GM19324 (cell line): ENCODE results near the gene ADD1.
"Not testable (repeated sequence)": the region's sequence is repeated elsewhere in the genome, so short reads cannot be mapped to it uniquely, and the experiment has no call there.

Source experiments
- ATAC-seq: cut with Tn5 transposase; IDR thresholded peaks from one replicate; pipeline ENCODE4 v1.9.1; 2021; ENCODE audit warnings: mild to moderate bottlenecking, moderate library complexity; ENCODE audit not compliant: unreplicated experiment, low FRiP score

ADD1 gene

DNA sequence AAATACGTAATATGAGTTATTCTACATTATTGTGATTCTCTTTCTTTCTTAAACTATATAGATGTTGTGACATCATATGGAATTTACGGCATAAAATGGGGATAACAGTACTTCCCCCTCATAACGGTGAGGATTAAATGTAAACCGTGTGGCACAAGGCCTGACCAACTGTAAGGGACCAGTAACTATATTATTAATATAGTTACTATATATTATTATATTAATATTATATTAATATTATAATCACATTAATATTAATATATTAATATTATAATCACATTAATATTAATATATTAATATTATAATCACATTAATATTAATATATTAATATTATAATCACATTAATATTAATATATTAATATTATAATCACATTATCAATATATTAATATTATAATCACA lies 116.8 kb downstream of the ADD1 start:
- ATAC-seq, result not testable (repeated sequence)

GRCh38 chr4:2961421-2961810 lies 117.8 kb downstream of the ADD1 start:
- no peak for ATAC-seq

DNA sequence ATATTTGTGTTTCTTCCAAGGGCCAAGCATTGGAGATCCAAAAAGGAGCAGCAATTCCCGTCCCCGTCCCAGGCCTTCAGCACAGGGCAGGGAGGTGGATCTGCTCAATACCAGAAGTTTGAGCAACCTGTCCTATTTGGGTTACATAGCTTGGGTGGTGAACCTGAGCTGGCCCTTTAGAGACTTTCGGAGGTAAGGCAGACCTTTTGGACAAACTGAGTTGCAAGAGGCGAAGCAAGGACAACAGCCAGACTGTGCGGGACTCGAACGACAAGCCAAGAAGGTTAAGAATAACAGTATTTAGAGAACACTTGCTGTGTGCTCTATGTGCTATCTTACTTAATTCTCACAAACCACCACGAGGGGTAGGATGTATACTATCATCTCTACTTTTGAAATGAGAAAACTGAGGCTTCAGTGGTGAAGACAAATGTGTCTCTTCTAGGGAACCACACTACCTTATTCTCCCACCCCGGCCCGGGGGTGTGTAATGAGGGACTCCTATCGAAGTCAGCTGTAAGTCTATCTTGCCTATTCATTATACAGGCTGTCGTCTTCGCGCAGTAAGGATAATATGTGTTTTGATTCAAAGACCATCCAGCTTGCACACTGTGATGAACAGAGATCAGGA lies 118.3 kb downstream of the ADD1 start:
- no peak for ATAC-seq

GRCh38 chr4:2962614-2963174 lies 119.0 kb downstream of the ADD1 start:
- ATAC-seq, result peak; percentile 29

- ATAC-seq, result peak; percentile 91
These were observed 119.7 kb downstream of the ADD1 start, which contains the start of the genes GRK4 and NOP14 for GRCh38 chr4:2963175-2963965. Gene GRK4, plus strand, starts transcription at chr4:2963571. Its CDS starts 500 bp downstream, at chr4:2964071. Gene NOP14, minus strand, starts transcription at chr4:2963406. Its CDS starts 87 bp downstream, at chr4:2963319.

GRCh38 chr4:2963966-2964471 lies 120.4 kb downstream of the ADD1 start:
- ATAC-seq, result no peak

DNA sequence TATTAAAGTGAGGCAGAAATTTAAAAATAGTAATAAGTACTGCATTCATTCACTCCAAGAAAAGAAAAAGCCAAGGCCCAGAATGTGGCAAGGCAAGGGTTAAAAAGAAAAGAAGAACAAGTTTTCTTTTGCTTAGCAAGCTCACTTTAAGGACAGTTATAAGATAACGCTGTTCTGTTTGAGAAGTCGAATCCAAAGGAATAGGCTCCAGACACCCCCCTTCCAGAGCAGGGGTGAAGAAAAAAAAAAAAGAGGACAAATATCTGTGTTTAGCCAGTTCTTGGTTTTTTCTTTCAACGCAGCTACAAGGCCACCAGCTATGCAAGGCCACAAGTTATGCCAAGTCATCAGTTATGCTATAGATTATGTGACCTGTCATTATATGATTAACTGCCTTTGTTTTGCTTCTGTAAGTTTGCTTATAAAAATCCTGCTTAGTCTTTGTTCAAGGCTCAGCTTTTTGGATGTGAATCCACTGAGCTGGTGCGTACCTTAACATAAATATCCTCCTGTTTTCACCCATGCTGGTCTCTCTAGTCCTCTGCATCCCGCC lies 121.1 kb downstream of the ADD1 start:
- no peak for ATAC-seq

GRCh38 chr4:2965262-2965661 lies 121.6 kb downstream of the ADD1 start:
- no peak for ATAC-seq

DNA sequence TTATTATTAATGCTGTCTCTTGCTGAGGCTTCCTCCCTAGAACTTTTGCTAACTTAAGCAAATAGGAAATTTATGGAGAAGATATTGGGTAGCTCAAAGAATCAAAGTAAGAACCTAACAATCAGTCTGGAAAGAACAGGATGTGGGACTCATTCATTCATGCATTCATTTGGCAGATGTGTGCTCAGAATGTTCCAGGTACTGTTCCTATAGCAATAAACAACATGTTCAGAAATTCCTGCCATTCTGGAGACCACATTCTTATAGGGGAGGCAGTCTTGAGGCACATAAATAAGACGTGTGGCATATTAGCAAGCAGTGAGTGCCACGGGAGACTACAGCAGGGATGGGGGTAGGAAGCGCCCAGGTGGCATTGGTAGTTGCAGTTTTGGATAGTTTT lies 124.7 kb downstream of the ADD1 start:
- ATAC-seq, result no peak

DNA sequence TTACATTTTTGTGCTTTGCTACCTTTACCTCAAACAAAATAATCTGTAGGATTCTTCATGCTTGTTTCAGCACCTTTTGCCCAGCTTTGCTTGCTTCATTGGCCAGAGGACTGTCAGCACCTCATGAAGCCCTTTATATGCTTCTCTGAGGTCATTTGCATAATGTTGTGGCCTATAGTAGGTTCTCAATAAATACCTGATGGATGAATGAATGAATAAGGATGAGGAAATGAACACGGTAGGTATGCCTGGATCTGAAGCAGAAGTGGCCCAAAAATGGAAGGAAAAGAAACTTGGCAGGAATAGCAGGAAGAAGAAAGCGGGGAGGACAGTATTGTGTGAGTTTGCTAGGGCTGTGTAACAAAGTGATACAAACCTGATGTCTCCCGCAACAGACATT lies 127.6 kb downstream of the ADD1 start:
- ATAC-seq, result no peak

DNA sequence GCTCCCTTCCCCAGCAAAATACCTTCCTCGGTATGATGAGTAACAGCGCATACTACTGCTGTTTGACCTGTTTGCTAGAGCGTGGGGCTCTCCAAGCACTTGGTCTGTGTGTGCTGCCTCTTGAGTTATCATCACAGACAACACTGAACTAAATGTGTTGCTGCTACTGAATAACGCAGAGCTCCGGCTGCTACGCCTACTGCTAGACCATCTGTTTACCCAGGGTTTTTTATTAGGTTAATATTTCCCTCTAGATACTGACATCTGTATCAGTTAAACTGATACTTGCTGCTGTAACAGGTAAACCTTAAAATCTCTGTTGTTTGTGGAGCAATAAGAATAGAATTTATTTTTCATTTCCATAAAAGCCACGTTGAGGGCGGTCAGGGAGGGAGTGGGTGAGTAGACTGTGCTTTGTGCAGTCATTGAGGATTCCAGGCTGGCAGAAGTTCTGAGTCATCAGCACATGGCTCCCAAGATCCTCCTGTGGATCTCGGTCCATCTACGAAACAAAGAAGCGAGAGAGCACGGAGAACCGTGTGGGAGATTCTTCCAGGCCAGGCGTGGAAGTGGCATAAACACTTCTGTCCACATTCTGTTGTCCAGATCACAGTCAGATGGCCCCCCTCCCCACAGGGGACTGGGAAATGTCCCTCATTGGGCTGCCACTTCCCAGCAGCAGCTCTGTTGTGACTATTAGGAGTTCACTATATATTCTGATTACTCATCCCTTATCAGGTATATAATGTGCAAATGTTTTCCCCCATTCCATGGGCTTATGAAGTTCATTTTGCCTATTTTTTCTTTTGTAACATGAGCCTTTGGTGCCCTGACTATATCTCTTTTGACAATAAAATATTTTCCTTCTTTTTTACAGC lies 133.8 kb downstream of the ADD1 start:
- ATAC-seq, result no peak
